ENCODE results near the gene TET1.

GRCh38 chr10:68705548-68705947 lies 145.4 kb downstream of the TET1 start:
- TF ChIP-seq GABPA (IDR thresholded peaks at IDR 0.05; ENCODE audit: low read depth) (no peak), CTCF (IDR thresholded peaks at IDR 0.05; ENCODE audit: insufficient read depth, low read length) (no peak), POLR2AphosphoS5 (IDR thresholded peaks at IDR 0.05; ENCODE audit: low read depth) (no peak)

All from HL-60 (cell line).